HepG2 (cell line): ENCODE results near the gene ECT2. TPM values are rescaled to one million over a fixed set of nuclear protein-coding genes. Genes with fewer than 3 reads are reported as not detected.

Experiments
- ELF4 ChIP-seq: sonication (generic); formaldehyde crosslinking; IDR thresholded peaks from 2 replicates; pipeline ENCODE4 v1.5.0; 2020; ENCODE audit warnings: missing genetic modification reagents, mild to moderate bottlenecking, moderate library complexity, borderline replicate concordance
- FUBP1 ChIP-seq: sonication (generic); formaldehyde crosslinking; IDR thresholded peaks from 2 replicates; pipeline ENCODE4 v1.5.1; 2020; ENCODE audit warnings: missing genetic modification reagents, mild to moderate bottlenecking, borderline replicate concordance
- HNF4G ChIP-seq, 2 experiments: sonication (generic) in 1 of 2; formaldehyde crosslinking in 1 of 2; IDR thresholded peaks; 2 replicates each; pipeline versions ENCODE4 v1.4.0 to v1.6.1; 2011 to 2020; ENCODE audit warnings: borderline replicate concordance in 2 of 2, low read depth in 2 of 2, mild to moderate bottlenecking in 2 of 2, low read length in 1 of 2, missing genetic modification reagents in 1 of 2, moderate library complexity in 1 of 2
- HNRNPUL1 ChIP-seq: fragments of 200-400 bp; formaldehyde crosslinking; IDR thresholded peaks from 2 replicates; pipeline ENCODE4 v1.6.1; 2017; ENCODE audit warnings: low read depth, mild to moderate bottlenecking, low read length, moderate library complexity
- MEF2D ChIP-seq: sonication (generic); formaldehyde crosslinking; IDR thresholded peaks from 2 replicates; pipeline ENCODE4 v1.5.1; 2020; ENCODE audit warnings: mild to moderate bottlenecking, missing genetic modification reagents
- SAP130 ChIP-seq: IDR thresholded peaks from 2 replicates; pipeline ENCODE4 v1.6.1; 2016; ENCODE audit warnings: low read depth
- SRF ChIP-seq: IDR thresholded peaks from 2 replicates; pipeline ENCODE4 v1.6.1; 2011; ENCODE audit warnings: mild to moderate bottlenecking, low read depth, low read length, moderate library complexity
- ZBTB33 ChIP-seq: sonication (generic); formaldehyde crosslinking; IDR thresholded peaks from 2 replicates; pipeline ENCODE4 v1.4.0; 2020; ENCODE audit warnings: missing genetic modification reagents
- ZFP91 ChIP-seq: sonication (generic); formaldehyde crosslinking; IDR thresholded peaks from 2 replicates; pipeline ENCODE4 v1.9.0; 2022; ENCODE audit warnings: missing genetic modification reagents, mild to moderate bottlenecking, borderline replicate concordance
- ZNF225 ChIP-seq: sonication (generic); formaldehyde crosslinking; IDR thresholded peaks from 2 replicates; pipeline ENCODE4 v1.4.0; 2020; ENCODE audit warnings: mild to moderate bottlenecking, missing genetic modification reagents
- ZNF407 ChIP-seq: sonication (generic); formaldehyde crosslinking; IDR thresholded peaks from one replicate; pipeline ENCODE4 v1.5.1; 2020; ENCODE audit warnings: mild to moderate bottlenecking, missing genetic modification reagents; ENCODE audit errors: not compliant biosample characterization
- ZNF589 ChIP-seq: sonication (generic); formaldehyde crosslinking; conservative IDR thresholded peaks from 2 replicates; pipeline ENCODE4 v1.8.0; 2022; ENCODE audit warnings: mild to moderate bottlenecking, moderate library complexity, missing genetic modification reagents
- ZNF776 ChIP-seq: sonication (generic); formaldehyde crosslinking; IDR thresholded peaks from 2 replicates; pipeline ENCODE4 v1.4.0; 2020; ENCODE audit warnings: mild to moderate bottlenecking, missing genetic modification reagents
- ZNF782 ChIP-seq: sonication (generic); formaldehyde crosslinking; IDR thresholded peaks from 2 replicates; pipeline ENCODE4 v1.4.0; 2020; ENCODE audit warnings: missing genetic modification reagents, mild to moderate bottlenecking, borderline replicate concordance
- ZNF839 ChIP-seq: sonication (generic); formaldehyde crosslinking; IDR thresholded peaks from 2 replicates; pipeline ENCODE4 v1.4.0; 2020; ENCODE audit warnings: missing genetic modification reagents, mild to moderate bottlenecking, borderline replicate concordance
- polyA plus RNA-seq, 8 experiments: library from polyadenylated mRNA; depleted of rRNA in 3 of 8; stranded (reverse) in 7 of 8; unstranded in 1 of 8; fragments of >200 nt; fragmentation: Illumina TruSeq in 4 of 8; extraction: Trizol in 4 of 8; gene quantifications; 2 replicates each; pipeline versions ENCODE4 v1.2.1 to v1.2.3, GENCODE V29; 2011 to 2016; ENCODE audit warnings: low read depth in 4 of 8, missing spikeins in 1 of 8, mixed read lengths in 1 of 8; ENCODE audit not compliant: insufficient read depth in 1 of 8
- total RNA-seq, 5 experiments: library from RNA; depleted of rRNA; stranded (reverse); fragments of >200 nt; fragmentation: Illumina TruSeq; extraction: Trizol; gene quantifications; 2 replicates each; pipeline ENCODE4 v1.2.3, GENCODE V29; 2016; ENCODE audit warnings: low read depth in 1 of 5

The ECT2 gene
- total and polyA plus RNA-seq, 2 of the 13 experiments (the other 11 are each of a cell fraction or from before 2014, with no cell fraction given), result 21.6 to 52.0 TPM

- TF ChIP-seq ZNF776 (CRISPR knock-in tag) (no peak), HNRNPUL1 (no peak), SAP130 (no peak), ELF4 (CRISPR knock-in tag) (0 out of 2 replicates have a peak, but pooled peaks have one; percentile 27), ZNF589 (no peak), HNF4G (IDR thresholded peaks at IDR 0.05; ENCODE audit: borderline replicate concordance, low read depth, low read length) (0 out of 2 replicates have a peak, but pooled peaks have one; percentile 41), HNF4G (CRISPR knock-in tag; IDR thresholded peaks at IDR 0.05; ENCODE audit: borderline replicate concordance, low read depth) (no peak), ZNF782 (CRISPR knock-in tag) (no peak), SRF (no peak), FUBP1 (CRISPR knock-in tag) (no peak), ZFP91 (CRISPR knock-in tag) (no peak), ZNF839 (no peak), ZNF225 (CRISPR knock-in tag) (no peak), MEF2D (CRISPR knock-in tag) (no peak), ZNF407 (no peak), ZBTB33 (CRISPR knock-in tag) (no peak)
Observed at GRCh38 chr3:172711454-172711795, 39.1 kb upstream of the ECT2 start (continued).
